IgD-negative memory B cell (primary cell): ENCODE measurements around the gene RAD23B. TPM values are rescaled to one million over a fixed set of nuclear protein-coding genes. Genes with fewer than 3 reads are reported as not detected.
"Not testable (repeated sequence)": the region's sequence is repeated elsewhere in the genome, so short reads cannot be mapped to it uniquely, and the experiment has no call there.

Experiments used
- H3K27ac Mint-ChIP-seq, 3 donors: one replicate each; pipeline ENCODE4 v1.8.0; 2020 to 2022; ENCODE audit warnings: mild to moderate bottlenecking in 3 of 3, mixed read lengths in 3 of 3, moderate library complexity in 1 of 3
- H3K27me3 Mint-ChIP-seq: one replicate; pipeline ENCODE4 v1.8.0; 2021; ENCODE audit warnings: mixed read lengths
- H3K36me3 Mint-ChIP-seq: one replicate; pipeline ENCODE4 v1.8.0; 2020; ENCODE audit warnings: mild to moderate bottlenecking, mixed read lengths
- H3K4me1 Mint-ChIP-seq, 3 donors: one replicate each; pipeline ENCODE4 v1.8.0; 2020 to 2022; ENCODE audit warnings: mixed read lengths in 3 of 3, mild to moderate bottlenecking in 1 of 3
- H3K4me3 Mint-ChIP-seq, 4 donors: one replicate each; pipeline ENCODE4 v1.8.0; 2020 to 2022; ENCODE audit warnings: mild to moderate bottlenecking in 4 of 4, mixed read lengths in 4 of 4, moderate library complexity in 3 of 4
- H3K9me3 Mint-ChIP-seq, 3 donors: one replicate each; pipeline ENCODE4 v1.8.0; 2020 to 2021; ENCODE audit warnings: mixed read lengths in 3 of 3, mild to moderate bottlenecking in 1 of 3
- polyA plus RNA-seq: library from polyadenylated mRNA; unstranded; fragments of 300-500 nt; fragmentation: Illumina TruSeq; gene quantifications from one replicate; pipeline ENCODE4 v1.2.3, GENCODE V29; 2021

Gene RAD23B
- polyA plus RNA-seq, 1 donor from 2014 or later: 17.6 TPM

- H3K27ac Mint-ChIP-seq: peak overlapping the region in 1 of 3 donors; percentile 76
- not testable (repeated sequence) for H3K9me3 Mint-ChIP-seq, H3K36me3 Mint-ChIP-seq
- H3K4me1 Mint-ChIP-seq: peaks cover 12 to 20% (median 20%) of the 10 kb centered on the region in 3 donors
- peak overlapping the region in 3 of 4 donors; percentile 54 to 82 (median 67) for H3K4me3 Mint-ChIP-seq
- H3K27me3 Mint-ChIP-seq: peaks cover 13% of the 10 kb centered on the region
These were observed 23.2 kb upstream of the RAD23B start for GRCh38 chr9:107259751-107260313.

GRCh38 chr9:107260437-107261081 is 22.5 kb upstream of the RAD23B start:
- peak overlapping the region; percentile 0 to 84 (median 0) for H3K27ac Mint-ChIP-seq

GRCh38 chr9:107261106-107261505 is 22.0 kb upstream of the RAD23B start:
- Mint-ChIP-seq H3K4me1 (peaks cover 12 to 20% (median 20%) of the 10 kb centered on the region in 3 donors), H3K4me3 (peak overlapping the region in 3 of 4 donors; percentile 31 to 82 (median 69)), H3K36me3 (no peaks in the 10 kb centered on the region), H3K9me3 (peaks cover 0 to 3% (median 3%) of the 10 kb centered on the region in 3 donors), H3K27me3 (peaks cover 13% of the 10 kb centered on the region), H3K27ac (peak overlapping the region in 2 of 3 donors; percentile 0 to 84)

More at GRCh38 chr9:107260437-107261081, 22.5 kb upstream of the RAD23B start:
- Mint-ChIP-seq H3K4me3 (peak overlapping the region in 3 of 4 donors; percentile 54 to 82 (median 69)), H3K36me3 (no peaks in the 10 kb centered on the region), H3K9me3 (peaks cover 0 to 3% (median 3%) of the 10 kb centered on the region in 3 donors), H3K4me1 (peaks cover 12 to 20% (median 20%) of the 10 kb centered on the region in 3 donors), H3K27me3 (peaks cover 13% of the 10 kb centered on the region)

- Mint-ChIP-seq H3K4me3 (no peak overlapping the region), H3K27me3 (peaks cover 13% of the 10 kb centered on the region), H3K4me1 (peaks cover 12 to 20% (median 20%) of the 10 kb centered on the region in 3 donors), H3K27ac (no peak overlapping the region), H3K36me3 (no peaks in the 10 kb centered on the region), H3K9me3 (peaks cover 0 to 3% (median 3%) of the 10 kb centered on the region in 3 donors)
These were observed 19.8 kb upstream of the RAD23B start for GRCh38 chr9:107263289-107263688.

- Mint-ChIP-seq H3K4me3 (no peak overlapping the region), H3K4me1 (peaks cover 0 to 3% (median 0%) of the 10 kb centered on the region in 3 donors), H3K27me3 (peaks cover 9% of the 10 kb centered on the region), H3K36me3 (no peaks in the 10 kb centered on the region), H3K9me3 (peaks cover 0 to 3% (median 3%) of the 10 kb centered on the region in 3 donors), H3K27ac (peak overlapping the region in 1 of 3 donors; percentile 39)
These were observed 16.3 kb upstream of the RAD23B start for GRCh38 chr9:107266624-107267368.

- H3K27me3 Mint-ChIP-seq: peaks cover 4% of the 10 kb centered on the region
- no peaks in the 10 kb centered on the region for H3K36me3 Mint-ChIP-seq
- H3K4me3 Mint-ChIP-seq: no peak overlapping the region
- H3K4me1 Mint-ChIP-seq: peaks cover 1 to 3% (median 3%) of the 10 kb centered on the region in 3 donors
- peaks cover 0 to 3% (median 2%) of the 10 kb centered on the region in 3 donors for H3K9me3 Mint-ChIP-seq
- no peak overlapping the region for H3K27ac Mint-ChIP-seq
These were observed 14.5 kb upstream of the RAD23B start for GRCh38 chr9:107268560-107268959.

- Mint-ChIP-seq H3K4me1 (peaks cover 8 to 9% (median 9%) of the 10 kb centered on the region in 3 donors), H3K4me3 (no peak overlapping the region), H3K27ac (no peak overlapping the region)
These were observed 13.8 kb upstream of the RAD23B start for GRCh38 chr9:107269254-107269653.

GRCh38 chr9:107269681-107270080 is 13.4 kb upstream of the RAD23B start:
- Mint-ChIP-seq H3K9me3 (peaks cover 0 to 3% (median 2%) of the 10 kb centered on the region in 3 donors), H3K27me3 (peaks cover 7% of the 10 kb centered on the region), H3K36me3 (no peaks in the 10 kb centered on the region), H3K4me3 (no peak overlapping the region), H3K4me1 (peaks cover 8 to 11% (median 11%) of the 10 kb centered on the region in 3 donors), H3K27ac (no peak overlapping the region)

More at GRCh38 chr9:107269254-107269653, 13.8 kb upstream of the RAD23B start:
- Mint-ChIP-seq H3K27me3 (peaks cover 6% of the 10 kb centered on the region), H3K36me3 (no peaks in the 10 kb centered on the region), H3K9me3 (peaks cover 0 to 3% (median 2%) of the 10 kb centered on the region in 3 donors)

GRCh38 chr9:107270082-107270481 is 13.0 kb upstream of the RAD23B start:
- Mint-ChIP-seq H3K27me3 (peaks cover 9% of the 10 kb centered on the region), H3K36me3 (no peaks in the 10 kb centered on the region), H3K9me3 (peaks cover 0 to 3% (median 2%) of the 10 kb centered on the region in 3 donors), H3K27ac (no peak overlapping the region), H3K4me1 (peaks cover 8 to 11% (median 11%) of the 10 kb centered on the region in 3 donors), H3K4me3 (no peak overlapping the region)

- H3K36me3 Mint-ChIP-seq: no peaks in the 10 kb centered on the region
- no peak overlapping the region for H3K27ac Mint-ChIP-seq
- H3K9me3 Mint-ChIP-seq: no peaks in the 10 kb centered on the region
- H3K4me1 Mint-ChIP-seq: peaks cover 8 to 11% (median 11%) of the 10 kb centered on the region in 3 donors
- no peak overlapping the region for H3K4me3 Mint-ChIP-seq
- H3K27me3 Mint-ChIP-seq: peaks cover 13% of the 10 kb centered on the region
These were observed 12.5 kb upstream of the RAD23B start for GRCh38 chr9:107270580-107270979.

GRCh38 chr9:107273634-107274033 is 9.4 kb upstream of the RAD23B start:
- Mint-ChIP-seq H3K36me3 (peaks cover 2% of the 10 kb centered on the region), H3K27me3 (peaks cover 14% of the 10 kb centered on the region)

GRCh38 chr9:107274096-107274495 is 9.0 kb upstream of the RAD23B start:
- no peaks in the 10 kb centered on the region for H3K9me3 Mint-ChIP-seq
- peaks cover 14% of the 10 kb centered on the region for H3K27me3 Mint-ChIP-seq
- H3K27ac Mint-ChIP-seq: no peak overlapping the region
- peaks cover 8 to 11% (median 11%) of the 10 kb centered on the region in 3 donors for H3K4me1 Mint-ChIP-seq
- no peak overlapping the region for H3K4me3 Mint-ChIP-seq
- H3K36me3 Mint-ChIP-seq: peaks cover 2% of the 10 kb centered on the region

More at GRCh38 chr9:107273634-107274033, 9.4 kb upstream of the RAD23B start:
- peaks cover 8 to 11% (median 11%) of the 10 kb centered on the region in 3 donors for H3K4me1 Mint-ChIP-seq
- H3K4me3 Mint-ChIP-seq: peak overlapping the region in 1 of 4 donors; percentile 65
- no peak overlapping the region for H3K27ac Mint-ChIP-seq
- H3K9me3 Mint-ChIP-seq: no peaks in the 10 kb centered on the region

GRCh38 chr9:107274953-107275422 is 8.1 kb upstream of the RAD23B start:
- Mint-ChIP-seq H3K4me1 (peaks cover 8 to 11% (median 11%) of the 10 kb centered on the region in 3 donors), H3K36me3 (peaks cover 2% of the 10 kb centered on the region), H3K27ac (no peak overlapping the region), H3K27me3 (peaks cover 13% of the 10 kb centered on the region), H3K4me3 (no peak overlapping the region), H3K9me3 (no peaks in the 10 kb centered on the region)

- Mint-ChIP-seq H3K36me3 (peaks cover 2% of the 10 kb centered on the region), H3K27me3 (peaks cover 13% of the 10 kb centered on the region), H3K4me1 (peaks cover 9 to 12% (median 11%) of the 10 kb centered on the region in 3 donors), H3K27ac (no peak overlapping the region), H3K9me3 (no peaks in the 10 kb centered on the region), H3K4me3 (no peak overlapping the region)
These were observed 7.5 kb upstream of the RAD23B start for GRCh38 chr9:107275530-107275929.
